Measurements from ENCODE around the gene MOB1A.

The MOB1A gene

DNA sequence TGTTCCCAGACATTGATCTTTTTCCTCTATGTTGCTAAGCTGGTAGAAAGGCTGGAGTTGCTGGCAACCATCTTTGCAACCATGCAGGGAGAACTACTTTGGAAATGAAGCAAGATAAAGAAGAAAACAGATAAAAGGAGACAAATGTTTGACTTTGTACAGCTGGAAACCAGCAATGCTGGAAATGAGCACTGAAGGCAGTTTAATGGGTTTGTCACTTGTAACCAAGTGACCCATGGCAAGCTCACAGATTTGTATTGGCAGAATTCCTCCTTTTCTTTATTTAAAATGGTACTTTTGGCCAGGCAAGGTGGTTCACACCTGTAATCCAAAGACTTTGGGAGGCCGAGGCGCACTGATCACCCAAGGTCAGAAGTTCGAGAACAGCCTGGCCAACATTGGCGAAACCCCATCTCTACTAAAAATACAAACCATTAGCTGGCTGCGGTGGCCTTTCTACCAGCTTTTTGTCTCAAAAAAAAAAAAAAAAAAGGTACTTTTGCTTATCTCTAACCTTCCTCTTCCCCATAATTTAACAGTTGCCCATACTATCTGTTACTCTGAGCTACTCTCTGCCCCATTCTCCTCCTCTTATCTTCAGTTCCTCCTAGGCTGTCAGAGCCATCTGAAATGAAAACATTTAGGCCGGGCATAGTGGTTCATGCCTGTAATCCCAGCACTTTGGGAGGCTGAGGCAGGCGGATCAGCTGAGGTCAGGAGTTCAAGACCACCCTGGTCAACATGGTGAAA lies 28.9 kb downstream of the MOB1A start:
- 90 to 95% methylated on average over 7 of the region's 7 CpGs for WGBS, 2 experiments
- Histone ChIP-seq H3K9me3 (ENCODE audit: control insufficient read depth, low read length) (no peaks in the 10 kb centered on the region), H3K4me3 (ENCODE audit: insufficient read depth, low read depth, low read length) (no peak overlapping the region)

DNA sequence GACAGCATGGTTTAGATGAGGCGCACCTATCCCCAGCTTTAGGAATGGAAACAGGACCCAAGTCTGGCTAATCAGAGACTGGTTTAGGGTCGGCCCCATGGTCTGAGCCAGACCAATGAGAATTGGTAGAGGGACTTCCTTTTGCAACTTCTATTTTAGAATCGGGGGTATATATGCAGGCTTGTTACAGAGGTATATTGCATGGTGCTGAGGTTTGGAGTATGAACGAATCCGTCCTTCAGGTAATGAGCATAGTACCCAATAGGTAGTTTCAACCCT lies 29.5 kb downstream of the MOB1A start:
- WGBS, 2 experiments, result 87 to 91% methylated on average over 5 of the region's 5 CpGs
- Histone ChIP-seq H3K4me3 (ENCODE audit: insufficient read depth, low read depth, low read length) (no peak overlapping the region), H3K4me1 (ENCODE audit: control insufficient read depth, insufficient read depth, low read length) (peaks cover 4% of the 10 kb centered on the region), H3K9me3 (ENCODE audit: control insufficient read depth, low read length) (no peaks in the 10 kb centered on the region), H3K27ac (ENCODE audit: insufficient read depth, low read depth, low read length, poor library complexity, severe bottlenecking) (no peak overlapping the region), H3K36me3 (ENCODE audit: control insufficient read depth, insufficient read depth, low read length) (peaks cover 3% of the 10 kb centered on the region), H3K27me3 (ENCODE audit: control insufficient read depth, insufficient read depth, low read length, poor library complexity, severe bottlenecking) (no peaks in the 10 kb centered on the region)

More for the DNA sequence above, 28.9 kb downstream of the MOB1A start:
- Histone ChIP-seq H3K36me3 (ENCODE audit: control insufficient read depth, insufficient read depth, low read length) (peaks cover 7% of the 10 kb centered on the region), H3K27me3 (ENCODE audit: control insufficient read depth, insufficient read depth, low read length, poor library complexity, severe bottlenecking) (no peaks in the 10 kb centered on the region), H3K4me1 (ENCODE audit: control insufficient read depth, insufficient read depth, low read length) (peaks cover 4% of the 10 kb centered on the region), H3K27ac (ENCODE audit: insufficient read depth, low read depth, low read length, poor library complexity, severe bottlenecking) (no peak overlapping the region)

DNA sequence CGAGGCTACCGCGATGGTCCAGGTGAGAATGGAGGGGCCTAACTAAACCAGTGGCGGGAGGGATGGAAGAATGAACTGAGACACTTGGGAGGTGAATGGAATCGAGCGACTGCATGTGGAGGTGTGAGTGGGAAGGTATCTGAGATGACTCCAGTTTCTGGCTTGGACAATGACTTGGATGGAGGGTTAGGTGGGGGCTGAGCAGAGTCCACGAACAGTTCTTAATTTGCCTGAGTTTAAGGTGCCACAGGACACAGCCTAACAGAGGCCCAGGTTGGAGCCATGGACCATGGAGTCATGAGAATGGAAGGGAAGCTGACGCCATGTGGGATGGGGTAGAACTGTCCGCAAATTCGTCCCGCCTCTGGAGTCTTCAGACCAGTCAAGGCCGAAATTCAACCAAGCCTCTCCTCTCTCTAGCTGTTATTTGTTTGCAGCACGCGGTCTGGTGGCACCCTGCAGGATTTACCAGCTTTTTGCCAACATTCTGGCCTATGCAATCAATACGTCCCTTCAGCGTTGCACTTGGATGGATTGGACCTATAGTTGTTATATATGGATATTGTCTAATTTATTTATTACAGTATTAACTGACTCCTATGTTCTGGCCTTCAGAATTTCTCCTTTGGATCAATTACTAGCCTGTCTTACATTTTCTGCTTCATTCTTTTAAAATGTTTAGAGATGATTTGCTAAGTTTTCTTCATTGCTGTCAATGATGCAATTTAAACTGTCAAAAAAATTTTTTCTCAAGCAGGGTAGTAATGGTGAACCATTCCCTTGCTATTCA lies 30.0 kb downstream of the MOB1A start:
- Histone ChIP-seq H3K27ac (ENCODE audit: insufficient read depth, low read depth, low read length, poor library complexity, severe bottlenecking) (no peak overlapping the region), H3K4me1 (ENCODE audit: control insufficient read depth, insufficient read depth, low read length) (peaks cover 4% of the 10 kb centered on the region), H3K4me3 (ENCODE audit: insufficient read depth, low read depth, low read length) (peak overlapping the region; percentile 66), H3K36me3 (ENCODE audit: control insufficient read depth, insufficient read depth, low read length) (no peaks in the 10 kb centered on the region), H3K9me3 (ENCODE audit: control insufficient read depth, low read length) (no peaks in the 10 kb centered on the region), H3K27me3 (ENCODE audit: control insufficient read depth, insufficient read depth, low read length, poor library complexity, severe bottlenecking) (no peaks in the 10 kb centered on the region)
- 53 to 59% methylated on average over 15 of the region's 16 CpGs for WGBS, 2 experiments

DNA sequence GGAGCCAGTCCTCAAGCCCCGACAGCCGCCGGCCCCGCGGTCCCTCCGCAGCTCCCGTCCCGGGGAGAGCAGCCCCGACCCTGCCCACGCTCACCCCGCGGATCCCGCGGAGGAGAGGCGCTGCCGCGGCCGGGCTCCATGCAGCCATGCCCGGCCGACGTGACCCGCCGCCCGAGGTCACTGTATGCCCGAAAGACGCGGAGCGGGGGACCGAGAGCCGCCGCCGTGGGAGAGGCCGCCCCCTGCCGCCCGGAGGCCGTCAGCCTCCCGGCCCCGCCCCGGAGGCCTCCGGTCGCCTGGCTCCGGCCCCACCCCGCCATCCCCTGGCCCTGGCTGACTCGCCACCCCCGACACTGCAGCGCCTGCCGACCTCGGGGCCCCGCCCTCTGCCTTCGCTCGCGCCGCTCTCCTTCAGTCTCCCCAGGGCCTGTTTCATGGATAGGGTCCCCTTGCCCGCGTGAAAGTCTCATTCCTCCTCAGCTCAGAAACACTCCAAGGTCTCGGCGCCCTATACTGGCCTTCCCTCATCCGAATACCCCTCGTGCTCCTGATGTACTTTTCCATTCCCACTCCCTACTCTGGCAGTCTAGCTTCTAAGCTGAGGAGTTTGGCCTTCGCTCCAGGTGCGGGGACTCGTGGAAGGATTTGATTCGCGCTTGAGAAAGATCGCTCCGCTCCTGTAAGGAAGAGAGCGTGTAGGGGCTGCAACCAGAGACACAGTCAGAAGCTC lies 30.8 kb downstream of the MOB1A start, which contains the start of gene BOLA3:
Gene BOLA3 (minus strand): TSS at position 186 of the 730 bp plus-strand sequence. CDS start 38 bp downstream, at position 148.
- Histone ChIP-seq H3K4me1 (ENCODE audit: control insufficient read depth, insufficient read depth, low read length) (peaks cover 4% of the 10 kb centered on the region), H3K4me3 (ENCODE audit: insufficient read depth, low read depth, low read length) (peak within 1 kb of the TSS; percentile 66), H3K9me3 (ENCODE audit: control insufficient read depth, low read length) (no peaks in the 10 kb centered on the region), H3K27ac (ENCODE audit: insufficient read depth, low read depth, low read length, poor library complexity, severe bottlenecking) (no peak within 1 kb of the TSS), H3K36me3 (ENCODE audit: control insufficient read depth, insufficient read depth, low read length) (no peaks in the 10 kb centered on the region), H3K27me3 (ENCODE audit: control insufficient read depth, insufficient read depth, low read length, poor library complexity, severe bottlenecking) (no peaks in the 10 kb centered on the region)
- WGBS, 2 experiments, result 1% methylated on average over 67 of the region's 67 CpGs

DNA sequence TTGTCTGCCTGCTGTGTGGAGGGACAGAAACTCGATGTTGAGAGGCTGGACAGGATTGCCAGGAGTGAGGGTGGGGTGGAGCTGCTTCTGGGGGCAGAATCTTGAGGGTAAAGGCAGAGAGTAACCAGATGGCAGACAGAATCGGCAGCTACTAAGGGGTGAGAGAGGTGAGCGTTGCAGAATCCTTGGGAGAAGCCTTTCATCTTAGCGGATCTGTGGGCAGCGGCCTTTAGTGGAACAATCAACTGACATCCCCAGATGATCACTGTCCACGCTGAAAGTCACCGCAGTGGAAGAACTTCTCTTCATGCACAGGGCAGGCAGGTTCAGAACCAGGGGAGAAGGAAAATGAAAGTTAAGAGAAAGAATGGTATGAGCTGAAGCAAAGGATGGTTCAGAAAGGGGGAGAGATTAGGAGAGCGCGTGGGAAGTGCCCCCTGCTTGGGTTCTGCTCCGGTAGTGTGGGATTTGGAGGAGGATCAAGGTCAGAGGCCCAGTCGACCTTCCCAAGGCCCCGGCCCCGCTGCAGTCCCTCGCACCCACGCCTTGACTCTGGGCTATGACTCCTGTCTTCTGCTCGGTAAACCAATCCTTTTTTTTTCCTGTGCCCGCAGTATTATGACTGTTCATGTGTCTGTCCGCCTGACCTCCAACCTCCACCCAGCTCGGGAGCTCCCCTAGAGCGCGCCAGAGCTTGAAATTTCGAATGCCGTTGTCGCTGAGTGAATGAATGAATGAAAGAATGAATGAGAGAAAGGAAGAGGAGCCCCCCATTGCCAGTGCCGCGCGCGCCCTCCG lies 31.6 kb downstream of the MOB1A start:
- Histone ChIP-seq H3K36me3 (ENCODE audit: control insufficient read depth, insufficient read depth, low read length) (no peaks in the 10 kb centered on the region), H3K4me3 (ENCODE audit: insufficient read depth, low read depth, low read length) (peak overlapping the region; percentile 66), H3K27ac (ENCODE audit: insufficient read depth, low read depth, low read length, poor library complexity, severe bottlenecking) (no peak overlapping the region), H3K9me3 (ENCODE audit: control insufficient read depth, low read length) (no peaks in the 10 kb centered on the region), H3K4me1 (ENCODE audit: control insufficient read depth, insufficient read depth, low read length) (peaks cover 4% of the 10 kb centered on the region), H3K27me3 (ENCODE audit: control insufficient read depth, insufficient read depth, low read length, poor library complexity, severe bottlenecking) (no peaks in the 10 kb centered on the region)
- 11 to 13% methylated on average over 29 of the region's 29 CpGs for WGBS, 2 experiments

DNA sequence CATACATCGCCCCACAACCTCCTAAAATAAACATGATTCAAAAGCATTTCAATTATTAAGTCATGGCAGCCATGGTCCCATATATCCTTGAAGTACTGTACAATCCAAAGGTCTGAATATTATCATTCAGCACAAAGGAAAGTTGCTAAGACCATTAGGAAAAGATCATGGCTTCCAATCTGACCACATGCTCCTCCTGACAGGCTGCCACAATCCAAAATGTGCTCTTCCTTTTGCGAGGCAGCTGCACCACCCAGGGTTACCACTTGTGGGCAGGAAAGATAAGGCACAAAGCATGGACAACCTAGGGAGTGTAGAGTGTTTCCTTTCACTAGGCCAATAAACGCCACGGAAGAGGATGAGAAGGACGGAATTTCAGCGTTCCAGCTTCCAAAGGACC lies 36.3 kb downstream of the MOB1A start:
- Histone ChIP-seq H3K36me3 (ENCODE audit: control insufficient read depth, insufficient read depth, low read length) (peaks cover 6% of the 10 kb centered on the region), H3K27ac (ENCODE audit: insufficient read depth, low read depth, low read length, poor library complexity, severe bottlenecking) (no peak overlapping the region), H3K4me1 (ENCODE audit: control insufficient read depth, insufficient read depth, low read length) (peaks cover 4% of the 10 kb centered on the region), H3K9me3 (ENCODE audit: control insufficient read depth, low read length) (no peaks in the 10 kb centered on the region), H3K27me3 (ENCODE audit: control insufficient read depth, insufficient read depth, low read length, poor library complexity, severe bottlenecking) (no peaks in the 10 kb centered on the region), H3K4me3 (ENCODE audit: insufficient read depth, low read depth, low read length) (no peak overlapping the region)
- 82 to 87% methylated on average over 6 of the region's 6 CpGs for WGBS, 2 experiments

DNA sequence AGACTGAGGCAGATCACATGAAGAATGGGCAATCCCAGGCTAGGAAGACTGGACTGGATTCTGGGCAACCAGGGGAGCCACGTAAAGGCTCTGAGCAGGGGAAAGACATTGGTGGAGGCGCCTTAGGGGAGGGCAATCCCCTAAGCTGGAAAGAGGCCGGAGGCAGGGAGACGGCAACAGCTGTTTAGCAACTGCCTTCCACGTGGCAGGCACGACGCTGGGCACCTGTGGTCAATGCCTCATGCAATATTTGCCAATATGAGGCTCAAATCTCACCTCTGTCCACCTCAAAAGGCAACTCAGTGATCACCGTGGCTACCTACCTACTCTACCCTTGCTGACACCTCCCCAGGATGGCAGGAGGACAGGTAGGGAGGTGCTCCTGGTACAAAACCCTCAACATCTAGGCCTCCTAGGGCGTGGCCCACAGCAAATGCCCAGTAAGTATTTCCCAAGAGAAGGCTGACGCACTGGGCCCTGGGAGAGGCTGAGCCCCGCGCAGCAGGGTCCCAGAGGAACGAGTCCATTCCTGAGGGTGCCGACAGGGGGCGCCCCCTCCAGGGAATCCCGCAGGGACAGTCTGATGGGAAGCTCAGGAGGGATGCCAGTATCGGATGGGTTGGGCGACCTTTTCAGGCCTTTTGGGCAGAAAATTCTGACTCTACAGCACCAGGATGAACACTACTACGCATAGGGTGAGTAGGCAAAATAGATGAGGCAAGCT lies 39.9 kb downstream of the MOB1A start:
- 87 to 88% methylated on average over 19 of the region's 19 CpGs for WGBS, 2 experiments
- H3K27ac ChIP-seq (ENCODE audit: insufficient read depth, low read depth, low read length, poor library complexity, severe bottlenecking), result no peak overlapping the region
- no peaks in the 10 kb centered on the region for H3K9me3 ChIP-seq (ENCODE audit: control insufficient read depth, low read length)
- H3K4me3 ChIP-seq (ENCODE audit: insufficient read depth, low read depth, low read length), result no peak overlapping the region
- no peaks in the 10 kb centered on the region for H3K27me3 ChIP-seq (ENCODE audit: control insufficient read depth, insufficient read depth, low read length, poor library complexity, severe bottlenecking)
- peaks cover 6% of the 10 kb centered on the region for H3K36me3 ChIP-seq (ENCODE audit: control insufficient read depth, insufficient read depth, low read length)
- H3K4me1 ChIP-seq (ENCODE audit: control insufficient read depth, insufficient read depth, low read length), result no peaks in the 10 kb centered on the region

DNA sequence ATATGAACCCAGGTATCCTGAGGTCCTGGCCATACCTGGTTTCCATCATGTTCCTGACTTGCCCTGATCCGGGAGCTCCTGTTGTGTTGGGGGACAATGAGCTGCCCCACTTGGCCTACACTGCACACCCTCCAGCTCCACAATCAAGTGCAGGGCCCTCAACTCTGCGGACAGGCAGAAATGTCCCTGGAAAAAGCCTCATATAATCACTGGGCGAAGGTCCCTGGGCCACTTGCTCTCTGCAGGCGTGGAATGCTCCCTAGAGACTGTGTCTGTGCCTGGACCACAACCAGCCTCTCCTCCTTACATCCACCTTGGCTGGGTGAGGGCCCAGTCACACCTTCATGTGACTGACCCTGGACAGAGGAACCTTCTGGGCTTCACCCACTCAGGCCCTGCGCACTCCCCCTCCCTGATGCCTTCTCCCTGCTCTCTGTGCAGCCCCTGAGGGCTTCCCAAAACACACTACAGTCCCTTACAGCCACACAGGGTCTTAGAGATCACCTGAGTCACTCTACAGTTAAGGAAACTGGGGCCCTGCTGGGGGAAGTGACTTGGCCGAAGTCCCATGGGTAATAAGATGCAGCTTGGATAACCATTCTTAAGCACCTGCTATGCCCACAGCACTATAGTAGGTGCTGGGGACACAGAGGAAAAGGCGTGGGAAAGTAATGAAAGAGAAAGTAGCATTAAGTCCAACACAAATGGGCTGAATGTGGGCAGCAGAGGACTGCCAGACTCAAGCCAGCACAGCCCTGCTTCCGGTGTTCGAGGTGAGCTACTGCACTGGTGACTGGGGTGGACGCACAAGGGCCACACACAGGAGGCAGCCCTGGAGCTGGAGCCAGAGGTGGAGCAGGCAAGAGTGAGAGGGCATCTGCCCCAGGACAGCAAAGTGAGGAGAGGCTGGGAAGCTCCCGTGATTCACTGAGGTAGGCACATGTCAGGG lies 40.8 kb downstream of the MOB1A start:
- Histone ChIP-seq H3K4me1 (ENCODE audit: control insufficient read depth, insufficient read depth, low read length) (no peaks in the 10 kb centered on the region), H3K4me3 (ENCODE audit: insufficient read depth, low read depth, low read length) (no peak overlapping the region), H3K36me3 (ENCODE audit: control insufficient read depth, insufficient read depth, low read length) (peaks cover 6% of the 10 kb centered on the region), H3K27me3 (ENCODE audit: control insufficient read depth, insufficient read depth, low read length, poor library complexity, severe bottlenecking) (no peaks in the 10 kb centered on the region), H3K27ac (ENCODE audit: insufficient read depth, low read depth, low read length, poor library complexity, severe bottlenecking) (no peak overlapping the region), H3K9me3 (ENCODE audit: control insufficient read depth, low read length) (no peaks in the 10 kb centered on the region)
- WGBS, 2 experiments, result 94 to 95% methylated on average over 11 of the region's 11 CpGs
